Measurements from ENCODE around the gene PCDH9. TPM values are rescaled to one million over a fixed set of nuclear protein-coding genes. Genes with fewer than 3 reads are reported as not detected.

Gene PCDH9
- total RNA-seq, 6 experiments from 2014 or later: 1.6 to 3.9 (median 3.1) TPM

GRCh38 chr13:66639044-66639443 lies 591.1 kb downstream of the PCDH9 start:
- DNase-seq (no peak), ATAC-seq (no peak)
- Histone ChIP-seq H3K4me3 (no peak overlapping the region), H3K36me3 (no peaks in the 10 kb centered on the region), H3K27me3 (no peaks in the 10 kb centered on the region), H3K4me1 (no peaks in the 10 kb centered on the region), H3K27ac (no peak overlapping the region), H3K9me3 (no peaks in the 10 kb centered on the region)
- TF ChIP-seq POLR2A (IDR thresholded peaks at IDR 0.05) (no peak), CTCF (IDR thresholded peaks at IDR 0.05) (no peak)
- intact Hi-C loops (cut with DNase I): no loop called here
- WGBS (ENCODE audit: insufficient coverage, low coverage, low lambda C conversion rate, missing lambda C conversion rate): 63% methylated on average over 1 of the region's 1 CpG

GRCh38 chr13:66635526-66635925 lies 594.6 kb downstream of the PCDH9 start:
- intact Hi-C loops (cut with DNase I): no loop called here
- no peak for DNase-seq
- ATAC-seq: no peak
- Histone ChIP-seq H3K9me3 (no peaks in the 10 kb centered on the region), H3K27me3 (no peaks in the 10 kb centered on the region), H3K36me3 (no peaks in the 10 kb centered on the region), H3K4me1 (no peaks in the 10 kb centered on the region), H3K27ac (no peak overlapping the region), H3K4me3 (no peak overlapping the region)
- WGBS (ENCODE audit: insufficient coverage, low coverage, low lambda C conversion rate, missing lambda C conversion rate): 52% methylated on average over 1 of the region's 1 CpG
- no peak for TF ChIP-seq POLR2A (IDR thresholded peaks at IDR 0.05)
- no peak for TF ChIP-seq CTCF (IDR thresholded peaks at IDR 0.05)

GRCh38 chr13:66634384-66634783 lies 595.8 kb downstream of the PCDH9 start:
- TF ChIP-seq POLR2A (IDR thresholded peaks at IDR 0.05) (no peak), CTCF (IDR thresholded peaks at IDR 0.05) (no peak)
- intact Hi-C loops (cut with DNase I): no loop called here
- Histone ChIP-seq H3K27me3 (no peaks in the 10 kb centered on the region), H3K36me3 (no peaks in the 10 kb centered on the region), H3K4me1 (no peaks in the 10 kb centered on the region), H3K9me3 (no peaks in the 10 kb centered on the region), H3K4me3 (no peak overlapping the region), H3K27ac (no peak overlapping the region)
- DNase-seq (no peak), ATAC-seq (no peak)

GRCh38 chr13:66627512-66627911 lies 602.6 kb downstream of the PCDH9 start:
- intact Hi-C loops (cut with DNase I): no loop called here
- no peak for ATAC-seq
- Histone ChIP-seq H3K4me1 (no peaks in the 10 kb centered on the region), H3K27ac (no peak overlapping the region), H3K4me3 (no peak overlapping the region), H3K36me3 (no peaks in the 10 kb centered on the region), H3K27me3 (no peaks in the 10 kb centered on the region), H3K9me3 (no peaks in the 10 kb centered on the region)
- TF ChIP-seq POLR2A (IDR thresholded peaks at IDR 0.05) (no peak), CTCF (IDR thresholded peaks at IDR 0.05) (no peak)
- WGBS (ENCODE audit: insufficient coverage, low coverage, low lambda C conversion rate, missing lambda C conversion rate): 45% methylated on average over 4 of the region's 4 CpGs
- DNase-seq: no peak

- Histone ChIP-seq H3K9me3 (no peaks in the 10 kb centered on the region), H3K36me3 (no peaks in the 10 kb centered on the region), H3K4me1 (no peaks in the 10 kb centered on the region), H3K4me3 (no peak overlapping the region), H3K27me3 (no peaks in the 10 kb centered on the region), H3K27ac (no peak overlapping the region)
- intact Hi-C loops (cut with DNase I): no loop called here
- no peak for ATAC-seq
- no peak for DNase-seq
- TF ChIP-seq CTCF (IDR thresholded peaks at IDR 0.05): no peak
- TF ChIP-seq POLR2A (IDR thresholded peaks at IDR 0.05): no peak
- WGBS (ENCODE audit: insufficient coverage, low coverage, low lambda C conversion rate, missing lambda C conversion rate): 89% methylated on average over 3 of the region's 3 CpGs
Measured at GRCh38 chr13:66624302-66624701, 605.8 kb downstream of the PCDH9 start.

Data from right lobe of liver (tissue), 6 donors.